HepG2 (cell line): ENCODE measurements around the gene IGFBP5. TPM values are rescaled to one million over a fixed set of nuclear protein-coding genes. Genes with fewer than 3 reads are reported as not detected.

Experiments
- ATAC-seq: fragments of 200-7000 bp; cut with Tn5 transposase; 3 replicates; pipeline ENCODE4 v1.9.1; 2020; ENCODE audit warnings: mild to moderate bottlenecking, moderate library complexity
- BruUV-seq: library from RNA; stranded (reverse); fragments of 400-500 nt; replicated peaks from 2 replicates; lab custom pipeline; 2021; lab: Mats Ljungman, UMichigan
- CTCF ChIA-PET: fragments of 300-600 bp; formaldehyde crosslinking; extraction: SDS; loops from one replicate; lab custom pipeline; 2021; ENCODE audit warnings: low total read pairs, inconsistent platforms, low intra/inter-chr PET ratio; lab: Yijun Ruan, JAX
- POLR2A ChIA-PET: fragments of 350-600 bp; sonication (Branson Sonifier 250); formaldehyde crosslinking; loops from one replicate; lab custom pipeline; 2020; ENCODE audit warnings: antibody characterized with exemption, inconsistent platforms; lab: Yijun Ruan, JAX
- DNase-seq: peaks from one replicate; pipeline ENCODE4 v3.0.0-alpha.2; 2015; ENCODE audit warnings: low spot score
- FAIRE-seq: peaks from 3 replicates; lab custom pipeline; 2011; peaks lifted over from hg19 to GRCh38; lab: Jason Lieb, UNC
- H2AFZ ChIP-seq: one replicate; pipeline ENCODE4 v1.6.1; 2011; ENCODE audit warnings: low read length, inconsistent platforms
- H3K27ac ChIP-seq: fragments of 300-600 bp; 3 replicates; pipeline ENCODE4 v1.8.0; 2011; ENCODE audit warnings: mixed run types, mild to moderate bottlenecking, mixed read lengths, low read length, inconsistent platforms; ENCODE audit not compliant: insufficient read depth; ENCODE audit errors: extremely low read length
- H3K27me3 ChIP-seq, 2 experiments: fragments of 200-600 bp in 1 of 2; 2 replicates in 1 of 2; 3 replicates in 1 of 2; pipeline versions ENCODE4 v1.6.0 to v1.8.0; 2011; ENCODE audit warnings: low read length in 2 of 2, mild to moderate bottlenecking in 2 of 2, moderate library complexity in 2 of 2, inconsistent platforms in 1 of 2; ENCODE audit not compliant: insufficient read depth in 2 of 2, control insufficient read depth in 1 of 2
- H3K36me3 ChIP-seq, 2 experiments: fragments of 200-600 bp in 1 of 2; replicated peaks in 1 of 2; 2 replicates in 1 of 2; 3 replicates in 1 of 2; pipeline versions ENCODE4 v1.5.1 to v1.8.0; 2011; ENCODE audit warnings: low read length in 2 of 2, inconsistent platforms in 1 of 2; ENCODE audit not compliant: insufficient read depth in 2 of 2, control insufficient read depth in 1 of 2
- H3K4me1 ChIP-seq: 2 replicates; pipeline ENCODE4 v1.5.1; 2012; ENCODE audit warnings: low read length, inconsistent platforms; ENCODE audit not compliant: insufficient read depth
- H3K4me2 ChIP-seq: 2 replicates; pipeline ENCODE4 v1.6.0; 2011; ENCODE audit warnings: low read depth, low read length, inconsistent platforms
- H3K4me3 ChIP-seq, 3 experiments: fragments of 200-600 bp in 1 of 3; sonication (generic), shearing (Covaris generic) in 1 of 3; replicated peaks in 1 of 3; 2 replicates each; pipeline ENCODE4 v1.5.1; 2011 to 2016; ENCODE audit warnings: low read length in 3 of 3, inconsistent platforms in 2 of 3, low read depth in 2 of 3, mild to moderate bottlenecking in 2 of 3, control low read depth in 1 of 3, mixed read lengths in 1 of 3; ENCODE audit not compliant: insufficient read depth in 1 of 3
- H3K79me2 ChIP-seq: one replicate; pipeline ENCODE4 v1.6.1; 2011; ENCODE audit warnings: low read length, inconsistent platforms; ENCODE audit not compliant: insufficient read depth
- H3K9ac ChIP-seq: 2 replicates; pipeline ENCODE4 v1.6.0; 2011; ENCODE audit warnings: mild to moderate bottlenecking, low read depth, low read length, inconsistent platforms; ENCODE audit not compliant: insufficient read depth
- H3K9me3 ChIP-seq: 2 replicates; pipeline ENCODE4 v1.5.1; 2012; ENCODE audit warnings: mild to moderate bottlenecking, low read length
- H4K20me1 ChIP-seq: 2 replicates; pipeline ENCODE4 v1.6.0; 2011; ENCODE audit warnings: inconsistent platforms, mild to moderate bottlenecking, low read length, moderate library complexity; ENCODE audit not compliant: insufficient read depth
- ARNTL ChIP-seq: sonication (generic); formaldehyde crosslinking; IDR thresholded peaks from 2 replicates; pipeline ENCODE4 v1.4.0; 2020; ENCODE audit warnings: mild to moderate bottlenecking, missing genetic modification reagents
- FOXP4 ChIP-seq: sonication (generic); formaldehyde crosslinking; IDR thresholded peaks from 2 replicates; pipeline ENCODE4 v1.4.0; 2020; ENCODE audit warnings: missing genetic modification reagents
- GATA4 ChIP-seq: sonication (generic); IDR thresholded peaks from 2 replicates; pipeline ENCODE4 v1.6.1; 2016; ENCODE audit warnings: antibody characterized with exemption, low read depth, borderline replicate concordance
- IRF2 ChIP-seq: IDR thresholded peaks from 2 replicates; pipeline ENCODE4 v1.6.1; 2018; ENCODE audit warnings: missing genetic modification reagents, missing compliant biosample characterization
- KLF9 ChIP-seq: IDR thresholded peaks from 2 replicates; pipeline ENCODE4 v1.6.1; 2016; ENCODE audit warnings: low read depth
- ZNF205 ChIP-seq: IDR thresholded peaks from 2 replicates; pipeline ENCODE4 v1.6.1; 2018; ENCODE audit warnings: missing biosample characterization, missing genetic modification reagents
- ZNF264 ChIP-seq: sonication (generic); formaldehyde crosslinking; IDR thresholded peaks from 2 replicates; pipeline ENCODE4 v1.4.0; 2020; ENCODE audit warnings: missing genetic modification reagents
- ZNF276 ChIP-seq: sonication (generic); formaldehyde crosslinking; IDR thresholded peaks from 2 replicates; pipeline ENCODE4 v1.4.0; 2020; ENCODE audit warnings: mild to moderate bottlenecking, low read depth, missing genetic modification reagents
- ZNF407 ChIP-seq: sonication (generic); formaldehyde crosslinking; IDR thresholded peaks from one replicate; pipeline ENCODE4 v1.5.1; 2020; ENCODE audit warnings: mild to moderate bottlenecking, missing genetic modification reagents; ENCODE audit errors: not compliant biosample characterization
- ZNF549 ChIP-seq: sonication (generic); formaldehyde crosslinking; IDR thresholded peaks from 2 replicates; pipeline ENCODE4 v1.5.0; 2020; ENCODE audit warnings: missing genetic modification reagents
- ZNF570 ChIP-seq: sonication (generic); formaldehyde crosslinking; IDR thresholded peaks from 2 replicates; pipeline ENCODE4 v1.4.0; 2020; ENCODE audit warnings: mild to moderate bottlenecking, missing genetic modification reagents, borderline replicate concordance
- ZNF776 ChIP-seq: sonication (generic); formaldehyde crosslinking; IDR thresholded peaks from 2 replicates; pipeline ENCODE4 v1.4.0; 2020; ENCODE audit warnings: mild to moderate bottlenecking, missing genetic modification reagents
- WGBS: methylation state at CpG from one replicate; pipeline ENCODE4 v1.1.6; 2017; ENCODE audit warnings: low lambda C conversion rate; 5-methylcytosine and 5-hydroxymethylcytosine counted together
- in situ Hi-C: cut with HindIII; loops from 2 replicates; pipeline ENCODE4 v1.10.0; 2017; ENCODE audit warnings: low pct_unique_long_range_greater_than_20kb; ENCODE audit not compliant: extremely low pct_ligation_motif_present
- intact Hi-C: fragments of 100-400 bp; cut with micrococcal nuclease; formaldehyde crosslinking; loops from one replicate; pipeline ENCODE4 v1.10.0; 2022; ENCODE audit not compliant: unreplicated experiment
- polyA plus RNA-seq, 8 experiments: library from polyadenylated mRNA; depleted of rRNA in 3 of 8; stranded (reverse) in 7 of 8; unstranded in 1 of 8; fragments of >200 nt; fragmentation: Illumina TruSeq in 4 of 8; extraction: Trizol in 4 of 8; gene quantifications; 2 replicates each; pipeline versions ENCODE4 v1.2.1 to v1.2.3, GENCODE V29; 2011 to 2016; ENCODE audit warnings: low read depth in 4 of 8, missing spikeins in 1 of 8, mixed read lengths in 1 of 8; ENCODE audit not compliant: insufficient read depth in 1 of 8
- total RNA-seq, 5 experiments: library from RNA; depleted of rRNA; stranded (reverse); fragments of >200 nt; fragmentation: Illumina TruSeq; extraction: Trizol; gene quantifications; 2 replicates each; pipeline ENCODE4 v1.2.3, GENCODE V29; 2016; ENCODE audit warnings: low read depth in 1 of 5

The IGFBP5 gene
- total and polyA plus RNA-seq, 2 of the 13 experiments (the other 11 are each of a cell fraction or from before 2014, with no cell fraction given) = 0.15 TPM; not detected in 1

DNA sequence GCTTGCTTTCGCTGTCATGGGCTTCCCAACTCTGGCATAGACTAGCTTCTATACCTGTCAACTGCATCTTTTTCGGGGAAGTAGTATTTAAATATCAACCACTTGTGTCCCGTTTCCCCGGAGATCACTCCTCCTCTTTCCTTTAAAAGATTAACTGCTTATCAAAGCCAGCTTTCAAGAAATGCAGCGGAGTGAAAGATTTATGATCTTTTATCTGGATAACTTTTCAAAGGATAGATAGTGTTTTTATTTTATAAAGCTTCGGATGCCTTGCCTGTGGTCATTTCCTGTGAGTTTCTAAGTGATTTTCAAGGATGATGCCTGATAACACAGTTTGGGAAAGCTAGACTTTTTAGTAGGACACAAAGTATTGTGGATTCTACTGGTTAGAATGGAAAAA, 2.9 kb upstream of the IGFBP5 start:
- ChIA-PET CTCF (interaction anchor here (1.1 to 2.8 kb wide), 3 partner anchors 444 to 812 kb away, joined by 3 to 22 read pairs (median 19); no protein-coding TSS in a partner anchor), POLR2A (no interaction called here)
- Histone ChIP-seq H3K79me2 (no peaks in the 10 kb centered on the region), H3K27ac (no peak overlapping the region), H4K20me1 (no peaks in the 10 kb centered on the region), H3K4me1 (no peaks in the 10 kb centered on the region), H3K27me3 (peaks cover 7 to 64% of the 10 kb centered on the region in 2 experiments), H3K9ac (no peak overlapping the region), H3K9me3 (no peaks in the 10 kb centered on the region), H3K4me3 (no peak overlapping the region), H3K36me3 (no peaks in the 10 kb centered on the region), H3K4me2 (no peak overlapping the region), H2AFZ (no peak overlapping the region)
- no peak for DNase-seq
- no TSS peak for BruUV-seq
- TF ChIP-seq ZNF205 (CRISPR knock-in tag) (no peak), ZNF570 (CRISPR knock-in tag) (no peak), ZNF407 (CRISPR knock-in tag) (no peak), ZNF549 (no peak), ZNF276 (CRISPR knock-in tag) (no peak), KLF9 (CRISPR knock-in tag) (no peak), GATA4 (no peak), ZNF264 (CRISPR knock-in tag) (no peak), ZNF776 (CRISPR knock-in tag) (no peak), FOXP4 (CRISPR knock-in tag) (no peak), ARNTL (CRISPR knock-in tag) (no peak), IRF2 (CRISPR knock-in tag) (no peak)
- intact Hi-C loops = loop anchor here (1.0 to 10.0 kb wide), 5 partner anchors 79 to 1014 kb away; no protein-coding TSS in a partner anchor
- FAIRE-seq = no peak
- in situ Hi-C loops = loop anchor here (5.0 kb wide), 1 partner anchor 814 kb away; no protein-coding TSS in a partner anchor
- 3% methylated on average over 6 of the region's 6 CpGs for WGBS
- no peak for ATAC-seq
